Breast epithelium (tissue), 3 donors: ENCODE data around the gene PRRC2B.

Experiments used
- CTCF ChIP-seq, 3 donors: fragments of 450-650 bp; IDR thresholded peaks; one replicate each; pipeline ENCODE4 v1.5.1; 2016 to 2017; ENCODE audit warnings: antibody characterized with exemption in 3 of 3, mild to moderate bottlenecking in 3 of 3, moderate library complexity in 3 of 3
- POLR2A ChIP-seq: fragments of 450-650 bp; IDR thresholded peaks from one replicate; pipeline ENCODE4 v1.6.1; 2016; ENCODE audit warnings: antibody characterized with exemption, mild to moderate bottlenecking, moderate library complexity

DNA sequence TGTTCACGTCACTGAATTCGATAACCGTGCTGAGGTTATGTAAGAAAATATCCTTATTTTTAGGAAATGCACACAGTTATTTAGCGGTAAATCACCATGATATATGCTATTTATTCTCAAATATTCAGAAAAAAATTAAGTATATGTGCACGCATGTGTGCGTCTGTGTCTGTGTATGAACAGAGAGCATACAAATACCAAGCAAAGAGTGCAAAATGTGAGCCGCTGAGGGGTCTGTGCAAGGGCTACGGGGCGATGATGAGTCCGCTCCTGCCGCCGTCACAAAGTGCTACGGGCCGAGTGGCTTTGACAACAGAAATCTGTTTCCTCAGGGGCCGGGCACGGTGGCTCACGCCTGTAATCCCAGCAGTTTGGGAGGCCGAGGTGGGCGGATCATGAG, 144.1 kb downstream of the PRRC2B start:
- TF ChIP-seq CTCF (IDR thresholded peaks at IDR 0.05) (no peak), POLR2A (no peak)
